Effector memory CD8-positive, alpha-beta T cell (primary cell): ENCODE data around the gene FITM1.
A peak's percentile ranks its signal among the peaks of the same experiment; 100 is the strongest.
"Not testable (repeated sequence)": the region's sequence is repeated elsewhere in the genome, so short reads cannot be mapped to it uniquely, and the experiment has no call there.

ENCODE experiments used
- ATAC-seq: fragments of 150-1000 bp; cut with Tn5 transposase; replicated peaks from 2 replicates; pipeline ENCODE4 v1.10.0; 2021; ENCODE audit warnings: mild to moderate bottlenecking, moderate library complexity
- DNase-seq, 3 experiments: peaks; one replicate each; pipeline ENCODE4 v3.0.0; 2021
- H3K27ac Mint-ChIP-seq, 2 donors: one replicate each; pipeline ENCODE4 v1.8.0; 2022; ENCODE audit warnings: mild to moderate bottlenecking in 2 of 2, mixed read lengths in 2 of 2, moderate library complexity in 2 of 2
- H3K27me3 Mint-ChIP-seq, 2 donors: one replicate each; pipeline ENCODE4 v1.8.0; 2022; ENCODE audit warnings: mixed read lengths in 2 of 2
- H3K36me3 Mint-ChIP-seq: one replicate; pipeline ENCODE4 v1.8.0; 2022; ENCODE audit warnings: mild to moderate bottlenecking, moderate library complexity, mixed read lengths; ENCODE audit not compliant: insufficient read depth
- H3K4me1 Mint-ChIP-seq, 2 donors: one replicate each; pipeline ENCODE4 v1.8.0; 2022; ENCODE audit warnings: low read depth in 2 of 2, mixed read lengths in 2 of 2
- H3K4me3 Mint-ChIP-seq, 2 donors: one replicate each; pipeline ENCODE4 v1.8.0; 2022; ENCODE audit warnings: mild to moderate bottlenecking in 2 of 2, mixed read lengths in 2 of 2, moderate library complexity in 2 of 2
- H3K9me3 Mint-ChIP-seq, 2 donors: one replicate each; pipeline ENCODE4 v1.8.0; 2022; ENCODE audit warnings: mixed read lengths in 2 of 2

The FITM1 gene

GRCh38 chr14:24102357-24103048 is 28.0 kb upstream of the FITM1 start:
- Mint-ChIP-seq H3K36me3 (peaks cover 11% of the 10 kb centered on the region), H3K27ac (peak overlapping the region in 1 of 2 donors; percentile 2), H3K4me3 (no peak overlapping the region), H3K9me3 (no peaks in the 10 kb centered on the region), H3K4me1 (no peaks in the 10 kb centered on the region), H3K27me3 (no peaks in the 10 kb centered on the region)
- DNase-seq (no peak), ATAC-seq (no peak)

- Mint-ChIP-seq H3K9me3 (no peaks in the 10 kb centered on the region), H3K4me1 (peaks cover under 1 to 4% of the 10 kb centered on the region in 2 donors), H3K36me3 (peaks cover 11% of the 10 kb centered on the region), H3K4me3 (no peak overlapping the region), H3K27ac (peak overlapping the region in 1 of 2 donors; percentile 2), H3K27me3 (no peaks in the 10 kb centered on the region)
- DNase-seq (no peak), ATAC-seq (no peak)
These were observed 27.0 kb upstream of the FITM1 start for GRCh38 chr14:24103451-24103850.

GRCh38 chr14:24105609-24106239 is 24.7 kb upstream of the FITM1 start:
- not testable (repeated sequence) for H3K36me3 Mint-ChIP-seq, H3K27me3 Mint-ChIP-seq, ATAC-seq, H3K4me3 Mint-ChIP-seq, DNase-seq, H3K9me3 Mint-ChIP-seq, H3K27ac Mint-ChIP-seq
- H3K4me1 Mint-ChIP-seq: peaks cover 6 to 11% of the 10 kb centered on the region in 2 donors

GRCh38 chr14:24106672-24107271 is 23.7 kb upstream of the FITM1 start:
- H3K36me3 Mint-ChIP-seq: no peaks in the 10 kb centered on the region

GRCh38 chr14:24108336-24108874 is 22.1 kb upstream of the FITM1 start:
- Mint-ChIP-seq H3K9me3 (no peaks in the 10 kb centered on the region), H3K4me1 (peaks cover 6 to 11% of the 10 kb centered on the region in 2 donors), H3K4me3 (no peak overlapping the region), H3K36me3 (no peaks in the 10 kb centered on the region), H3K27ac (peak overlapping the region; percentile 90 to 92), H3K27me3 (no peaks in the 10 kb centered on the region)
- ATAC-seq (no peak), DNase-seq (no peak)

More at GRCh38 chr14:24106672-24107271, 23.7 kb upstream of the FITM1 start:
- peaks cover 6 to 11% of the 10 kb centered on the region in 2 donors for H3K4me1 Mint-ChIP-seq
- no peaks in the 10 kb centered on the region for H3K9me3 Mint-ChIP-seq
- DNase-seq (no peak), ATAC-seq (no peak)
- H3K27ac Mint-ChIP-seq: no peak overlapping the region
- no peak overlapping the region for H3K4me3 Mint-ChIP-seq
- H3K27me3 Mint-ChIP-seq: no peaks in the 10 kb centered on the region

GRCh38 chr14:24110060-24110459 is 20.4 kb upstream of the FITM1 start:
- H3K9me3 Mint-ChIP-seq: no peaks in the 10 kb centered on the region
- DNase-seq (no peak), ATAC-seq (no peak)
- no peak overlapping the region for H3K27ac Mint-ChIP-seq
- H3K4me1 Mint-ChIP-seq: peaks cover 9 to 12% of the 10 kb centered on the region in 2 donors
- no peak overlapping the region for H3K4me3 Mint-ChIP-seq
- peaks cover 16% of the 10 kb centered on the region for H3K36me3 Mint-ChIP-seq
- H3K27me3 Mint-ChIP-seq: no peaks in the 10 kb centered on the region

- no peak for DNase-seq
- H3K4me1 Mint-ChIP-seq: peaks cover 14 to 16% of the 10 kb centered on the region in 2 donors
These were observed 19.9 kb upstream of the FITM1 start for GRCh38 chr14:24110523-24110922.

GRCh38 chr14:24113379-24113800 is 17.1 kb upstream of the FITM1 start:
- peak overlapping the region; percentile 99 for H3K27ac Mint-ChIP-seq
- H3K36me3 Mint-ChIP-seq: peaks cover 45% of the 10 kb centered on the region
- no peaks in the 10 kb centered on the region for H3K27me3 Mint-ChIP-seq
- no peak for ATAC-seq
- H3K9me3 Mint-ChIP-seq: no peaks in the 10 kb centered on the region
- peaks cover 26 to 27% of the 10 kb centered on the region in 2 donors for H3K4me1 Mint-ChIP-seq
- H3K4me3 Mint-ChIP-seq: peak overlapping the region; percentile 94 to 99
- no peak for DNase-seq

More at GRCh38 chr14:24110523-24110922, 19.9 kb upstream of the FITM1 start:
- H3K36me3 Mint-ChIP-seq: peaks cover 20% of the 10 kb centered on the region
- no peak for ATAC-seq
- H3K27me3 Mint-ChIP-seq: no peaks in the 10 kb centered on the region
- no peaks in the 10 kb centered on the region for H3K9me3 Mint-ChIP-seq
- H3K4me3 Mint-ChIP-seq: no peak overlapping the region
- H3K27ac Mint-ChIP-seq: no peak overlapping the region

- Mint-ChIP-seq H3K27ac (peak overlapping the region; percentile 99), H3K36me3 (peaks cover 51% of the 10 kb centered on the region), H3K4me3 (peak overlapping the region; percentile 94 to 99), H3K9me3 (no peaks in the 10 kb centered on the region), H3K27me3 (no peaks in the 10 kb centered on the region), H3K4me1 (peaks cover 21 to 23% of the 10 kb centered on the region in 2 donors)
- peak in 2 of 3 experiments; percentile 70 to 73 for DNase-seq
- ATAC-seq: peak; percentile 31
These were observed 16.5 kb upstream of the FITM1 start for GRCh38 chr14:24113801-24114531.

- peaks cover 19 to 22% of the 10 kb centered on the region in 2 donors for H3K4me1 Mint-ChIP-seq
- H3K4me3 Mint-ChIP-seq: peak within 1 kb of the TSS; percentile 94 to 99
- H3K27ac Mint-ChIP-seq: peak within 1 kb of the TSS; percentile 99
- H3K27me3 Mint-ChIP-seq: no peaks in the 10 kb centered on the region
- DNase-seq (peak; percentile 98), ATAC-seq (peak; percentile 82)
- peaks cover 59% of the 10 kb centered on the region for H3K36me3 Mint-ChIP-seq
- no peaks in the 10 kb centered on the region for H3K9me3 Mint-ChIP-seq
These were observed 15.7 kb upstream of the FITM1 start, which contains the start of the genes DCAF11 and NRL for GRCh38 chr14:24114532-24115421. Gene DCAF11, plus strand, starts transcription at chr14:24114777. Its CDS starts 818 bp downstream, at chr14:24115595. Gene NRL, minus strand, starts transcription at chr14:24114949. Its CDS starts 32,101 bp downstream, at chr14:24082848.

- Mint-ChIP-seq H3K27me3 (no peaks in the 10 kb centered on the region), H3K27ac (peak overlapping the region; percentile 99), H3K36me3 (peaks cover 65% of the 10 kb centered on the region), H3K9me3 (no peaks in the 10 kb centered on the region), H3K4me1 (peaks cover 19 to 22% of the 10 kb centered on the region in 2 donors), H3K4me3 (peak overlapping the region; percentile 94 to 99)
- DNase-seq: no peak
- no peak for ATAC-seq
These were observed 14.9 kb upstream of the FITM1 start for GRCh38 chr14:24115422-24116127.
